GM23338 (cell line): ENCODE measurements around the gene SLC43A3. TPM values are rescaled to one million over a fixed set of nuclear protein-coding genes. Genes with fewer than 3 reads are reported as not detected.

Experiments
- ATAC-seq: fragments of 200-7000 bp; cut with Tn5 transposase; 3 replicates; pipeline ENCODE4 v1.9.1; 2020
- DNase-seq: peaks from one replicate; pipeline ENCODE4 v3.0.0-alpha.2; 2015; ENCODE audit warnings: low spot score
- H2AFZ ChIP-seq: fragments of 200-600 bp; sonication (generic); 2 replicates; pipeline ENCODE4 v1.8.0; 2016; ENCODE audit warnings: antibody characterized with exemption, mild to moderate bottlenecking, moderate library complexity
- H3F3A ChIP-seq: fragments of 200-600 bp; sonication (generic); replicated peaks from 2 replicates; pipeline ENCODE4 v1.8.0; 2017; ENCODE audit warnings: antibody characterized with exemption, mixed run types, low read depth
- H3K27ac ChIP-seq: fragments of 200-600 bp; sonication (generic); 2 replicates; pipeline ENCODE4 v1.6.1; 2016; ENCODE audit warnings: low read depth
- H3K27me3 ChIP-seq: fragments of 200-600 bp; sonication (generic); 2 replicates; pipeline ENCODE4 v1.8.0; 2016; ENCODE audit warnings: mild to moderate bottlenecking, mixed run types, moderate library complexity; ENCODE audit not compliant: insufficient read depth
- H3K36me3 ChIP-seq: fragments of 200-600 bp; sonication (generic); 2 replicates; pipeline ENCODE4 v1.8.0; 2016; ENCODE audit warnings: mild to moderate bottlenecking; ENCODE audit not compliant: insufficient read depth
- H3K4me1 ChIP-seq: fragments of 200-600 bp; sonication (generic); 2 replicates; pipeline ENCODE4 v1.8.0; 2016; ENCODE audit warnings: mild to moderate bottlenecking, moderate library complexity; ENCODE audit not compliant: insufficient read depth
- H3K4me2 ChIP-seq: fragments of 200-600 bp; sonication (generic); 2 replicates; pipeline ENCODE4 v1.7.1; 2017; ENCODE audit warnings: mixed run types
- H3K4me3 ChIP-seq: fragments of 200-600 bp; sonication (generic); 2 replicates; pipeline ENCODE4 v1.6.1; 2016; ENCODE audit warnings: mixed run types
- H3K79me2 ChIP-seq: fragments of 200-600 bp; sonication (generic); replicated peaks from 2 replicates; pipeline ENCODE4 v1.8.0; 2017; ENCODE audit warnings: mild to moderate bottlenecking; ENCODE audit not compliant: insufficient read depth
- H3K9me2 ChIP-seq: fragments of 200-600 bp; sonication (generic); 2 replicates; pipeline ENCODE4 v1.8.0; 2017; ENCODE audit not compliant: insufficient read depth
- H4K20me1 ChIP-seq: fragments of 200-600 bp; sonication (generic); replicated peaks from 2 replicates; pipeline ENCODE4 v1.8.0; 2017; ENCODE audit warnings: mild to moderate bottlenecking; ENCODE audit not compliant: insufficient read depth
- H3K27ac Mint-ChIP-seq: 2 replicates; pipeline ENCODE4 v1.8.0; 2020; ENCODE audit warnings: inconsistent platforms, mild to moderate bottlenecking, moderate library complexity, mixed read lengths
- H3K27me3 Mint-ChIP-seq: 3 replicates; pipeline ENCODE4 v1.8.0; 2022; ENCODE audit warnings: low read depth, mild to moderate bottlenecking, moderate library complexity, mixed read lengths, inconsistent platforms; ENCODE audit not compliant: insufficient read depth, poor library complexity
- H3K36me3 Mint-ChIP-seq: 3 replicates; pipeline ENCODE4 v1.8.0; 2021; ENCODE audit warnings: low read depth, mild to moderate bottlenecking, inconsistent platforms, moderate library complexity, mixed read lengths
- H3K4me1 Mint-ChIP-seq: 3 replicates; pipeline ENCODE4 v1.8.0; 2020; ENCODE audit warnings: mild to moderate bottlenecking, inconsistent platforms, mixed read lengths
- H3K4me3 Mint-ChIP-seq: 3 replicates; pipeline ENCODE4 v1.8.0; 2021; ENCODE audit warnings: moderate library complexity, mild to moderate bottlenecking, inconsistent platforms, mixed read lengths
- H3K9me3 Mint-ChIP-seq: 3 replicates; pipeline ENCODE4 v1.8.0; 2020; ENCODE audit warnings: moderate library complexity, mild to moderate bottlenecking, inconsistent platforms, mixed read lengths
- CREB1 ChIP-seq: fragments of 250-450 bp; sonication (Bioruptor Pico); IDR thresholded peaks from 2 replicates; pipeline ENCODE4 v1.5.0; 2020; ENCODE audit warnings: low read depth, mild to moderate bottlenecking, moderate library complexity
- EZH2 ChIP-seq: fragments of 200-600 bp; sonication (generic); IDR thresholded peaks from one replicate; pipeline ENCODE4 v1.8.0; 2017; ENCODE audit warnings: antibody characterized with exemption, mild to moderate bottlenecking, low read depth; ENCODE audit not compliant: unreplicated experiment
- EZH2phosphoT487 ChIP-seq: fragments of 200-600 bp; sonication (generic); IDR thresholded peaks from one replicate; pipeline ENCODE4 v1.8.1; 2018; ENCODE audit warnings: antibody characterized with exemption; ENCODE audit not compliant: unreplicated experiment
- JUNB ChIP-seq: IDR thresholded peaks from one replicate; pipeline ENCODE4 v1.6.1; 2016; ENCODE audit warnings: antibody characterized with exemption; ENCODE audit not compliant: unreplicated experiment
- NANOG ChIP-seq: IDR thresholded peaks from 2 replicates; pipeline ENCODE4 v1.6.1; 2016; ENCODE audit warnings: antibody characterized with exemption, borderline replicate concordance
- POLR2AphosphoS5 ChIP-seq: IDR thresholded peaks from 2 replicates; pipeline ENCODE4 v1.6.1; 2016; ENCODE audit warnings: antibody characterized with exemption, low read depth
- STAT1 ChIP-seq: IDR thresholded peaks from one replicate; pipeline ENCODE4 v1.6.1; 2016; ENCODE audit warnings: antibody characterized with exemption; ENCODE audit not compliant: unreplicated experiment
- ZNF114 ChIP-seq: fragments of 250-450 bp; sonication (Bioruptor Pico); IDR thresholded peaks from 2 replicates; pipeline ENCODE4 v1.5.0; 2020; ENCODE audit warnings: mild to moderate bottlenecking, moderate library complexity
- ZNF331 ChIP-seq: fragments of 250-450 bp; sonication (Bioruptor Pico); IDR thresholded peaks from 2 replicates; pipeline ENCODE4 v1.5.0; 2020; ENCODE audit warnings: low read depth, mild to moderate bottlenecking, moderate library complexity
- polyA plus RNA-seq: library from polyadenylated mRNA; unstranded; fragments of >200 nt; fragmentation: Nextera tagmentation; extraction: Ambion mirVana; gene quantifications from 2 replicates; pipeline ENCODE4 v1.2.1, GENCODE V29; 2016
- total RNA-seq: library from RNA; depleted of rRNA; stranded (reverse); fragments of >200 nt; shearing (Covaris generic); gene quantifications from 2 replicates; pipeline ENCODE4 v1.2.3, GENCODE V29; 2014
- TF ChIP-seq, protein P1 (sequence below): IDR thresholded peaks from one replicate; pipeline ENCODE4 v1.6.1; 2018; ENCODE audit warnings: antibody characterized with exemption; ENCODE audit not compliant: unreplicated experiment
- TF ChIP-seq, protein P2 (sequence below): fragments of 250-450 bp; sonication (Bioruptor Pico); IDR thresholded peaks from 2 replicates; pipeline ENCODE4 v1.5.0; 2020; ENCODE audit warnings: mild to moderate bottlenecking, moderate library complexity
- TF ChIP-seq, protein P3 (sequence below), 2 experiments: fragments of 200-600 bp in 1 of 2; sonication (generic) in 1 of 2; conservative IDR thresholded peaks; 2 replicates each; pipeline versions ENCODE4 v1.5.1 to v1.6.1; 2016 to 2017; ENCODE audit warnings: antibody characterized with exemption in 2 of 2, low read depth in 2 of 2, mild to moderate bottlenecking in 2 of 2, moderate library complexity in 1 of 2
- TF ChIP-seq, protein P4 (sequence below): IDR thresholded peaks from 2 replicates; pipeline ENCODE4 v1.6.1; 2016; ENCODE audit warnings: antibody characterized with exemption

Gene SLC43A3
- total and polyA plus RNA-seq, 2 experiments from 2014 or later, result 14.3 to 24.8 TPM

DNA sequence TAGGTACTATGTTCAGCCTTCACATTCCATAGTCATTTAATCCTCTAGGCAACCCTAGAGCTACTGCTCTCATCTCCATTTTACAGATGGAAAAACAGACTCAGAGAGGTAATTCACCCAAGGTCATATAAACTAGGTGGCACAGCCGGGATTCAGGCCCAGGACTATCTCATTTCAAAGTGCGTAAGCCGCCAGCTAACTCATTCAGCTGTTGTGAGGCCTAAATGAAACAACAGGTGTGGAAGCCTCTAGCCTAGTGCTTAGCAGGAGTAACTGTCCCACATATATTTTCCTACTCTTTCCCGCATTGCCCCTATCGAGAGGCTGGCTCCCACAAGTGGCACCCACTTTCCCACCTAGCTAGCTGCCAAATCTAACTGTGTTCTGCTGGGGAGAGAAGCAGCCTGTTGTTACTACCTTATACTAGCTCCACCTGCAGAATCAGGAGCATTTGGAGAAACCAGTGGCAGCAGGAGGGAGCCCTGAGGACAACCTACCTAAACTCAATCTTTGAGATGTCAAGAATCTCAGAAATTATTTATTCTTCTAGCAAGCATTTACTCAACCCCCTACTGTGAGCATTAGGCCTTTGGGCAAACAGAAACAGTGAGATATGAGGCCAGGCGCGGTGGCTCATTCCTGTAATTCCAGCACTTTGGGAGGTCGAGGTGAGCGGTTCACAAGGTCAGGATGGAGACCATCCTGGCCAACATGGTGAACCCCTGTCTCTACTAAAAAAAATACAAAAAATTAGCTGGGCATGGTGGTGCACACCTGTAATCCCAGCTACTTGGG, 66.8 kb downstream of the SLC43A3 start:
- Mint-ChIP-seq H3K27ac (no peak overlapping the region), H3K4me3 (no peak overlapping the region), H3K4me1 (peaks cover 10% of the 10 kb centered on the region), H3K27me3 (peaks cover 2% of the 10 kb centered on the region), H3K9me3 (no peaks in the 10 kb centered on the region), H3K36me3 (no peaks in the 10 kb centered on the region)
- no peak overlapping the region for H2AFZ ChIP-seq
- H4K20me1 ChIP-seq, result no peaks in the 10 kb centered on the region
- no peaks in the 10 kb centered on the region for H3K79me2 ChIP-seq
- TF ChIP-seq EZH2phosphoT487 (no peak), EZH2 (no peak), NANOG (no peak), CREB1 (CRISPR knock-in tag) (no peak), ZNF114 (CRISPR knock-in tag) (no peak), STAT1 (no peak), JUNB (no peak), ZNF331 (CRISPR knock-in tag) (no peak), POLR2AphosphoS5 (no peak)
- TF ChIP-seq, protein P1, sequence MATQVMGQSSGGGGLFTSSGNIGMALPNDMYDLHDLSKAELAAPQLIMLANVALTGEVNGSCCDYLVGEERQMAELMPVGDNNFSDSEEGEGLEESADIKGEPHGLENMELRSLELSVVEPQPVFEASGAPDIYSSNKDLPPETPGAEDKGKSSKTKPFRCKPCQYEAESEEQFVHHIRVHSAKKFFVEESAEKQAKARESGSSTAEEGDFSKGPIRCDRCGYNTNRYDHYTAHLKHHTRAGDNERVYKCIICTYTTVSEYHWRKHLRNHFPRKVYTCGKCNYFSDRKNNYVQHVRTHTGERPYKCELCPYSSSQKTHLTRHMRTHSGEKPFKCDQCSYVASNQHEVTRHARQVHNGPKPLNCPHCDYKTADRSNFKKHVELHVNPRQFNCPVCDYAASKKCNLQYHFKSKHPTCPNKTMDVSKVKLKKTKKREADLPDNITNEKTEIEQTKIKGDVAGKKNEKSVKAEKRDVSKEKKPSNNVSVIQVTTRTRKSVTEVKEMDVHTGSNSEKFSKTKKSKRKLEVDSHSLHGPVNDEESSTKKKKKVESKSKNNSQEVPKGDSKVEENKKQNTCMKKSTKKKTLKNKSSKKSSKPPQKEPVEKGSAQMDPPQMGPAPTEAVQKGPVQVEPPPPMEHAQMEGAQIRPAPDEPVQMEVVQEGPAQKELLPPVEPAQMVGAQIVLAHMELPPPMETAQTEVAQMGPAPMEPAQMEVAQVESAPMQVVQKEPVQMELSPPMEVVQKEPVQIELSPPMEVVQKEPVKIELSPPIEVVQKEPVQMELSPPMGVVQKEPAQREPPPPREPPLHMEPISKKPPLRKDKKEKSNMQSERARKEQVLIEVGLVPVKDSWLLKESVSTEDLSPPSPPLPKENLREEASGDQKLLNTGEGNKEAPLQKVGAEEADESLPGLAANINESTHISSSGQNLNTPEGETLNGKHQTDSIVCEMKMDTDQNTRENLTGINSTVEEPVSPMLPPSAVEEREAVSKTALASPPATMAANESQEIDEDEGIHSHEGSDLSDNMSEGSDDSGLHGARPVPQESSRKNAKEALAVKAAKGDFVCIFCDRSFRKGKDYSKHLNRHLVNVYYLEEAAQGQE, result no peak
- TF ChIP-seq, protein P2, sequence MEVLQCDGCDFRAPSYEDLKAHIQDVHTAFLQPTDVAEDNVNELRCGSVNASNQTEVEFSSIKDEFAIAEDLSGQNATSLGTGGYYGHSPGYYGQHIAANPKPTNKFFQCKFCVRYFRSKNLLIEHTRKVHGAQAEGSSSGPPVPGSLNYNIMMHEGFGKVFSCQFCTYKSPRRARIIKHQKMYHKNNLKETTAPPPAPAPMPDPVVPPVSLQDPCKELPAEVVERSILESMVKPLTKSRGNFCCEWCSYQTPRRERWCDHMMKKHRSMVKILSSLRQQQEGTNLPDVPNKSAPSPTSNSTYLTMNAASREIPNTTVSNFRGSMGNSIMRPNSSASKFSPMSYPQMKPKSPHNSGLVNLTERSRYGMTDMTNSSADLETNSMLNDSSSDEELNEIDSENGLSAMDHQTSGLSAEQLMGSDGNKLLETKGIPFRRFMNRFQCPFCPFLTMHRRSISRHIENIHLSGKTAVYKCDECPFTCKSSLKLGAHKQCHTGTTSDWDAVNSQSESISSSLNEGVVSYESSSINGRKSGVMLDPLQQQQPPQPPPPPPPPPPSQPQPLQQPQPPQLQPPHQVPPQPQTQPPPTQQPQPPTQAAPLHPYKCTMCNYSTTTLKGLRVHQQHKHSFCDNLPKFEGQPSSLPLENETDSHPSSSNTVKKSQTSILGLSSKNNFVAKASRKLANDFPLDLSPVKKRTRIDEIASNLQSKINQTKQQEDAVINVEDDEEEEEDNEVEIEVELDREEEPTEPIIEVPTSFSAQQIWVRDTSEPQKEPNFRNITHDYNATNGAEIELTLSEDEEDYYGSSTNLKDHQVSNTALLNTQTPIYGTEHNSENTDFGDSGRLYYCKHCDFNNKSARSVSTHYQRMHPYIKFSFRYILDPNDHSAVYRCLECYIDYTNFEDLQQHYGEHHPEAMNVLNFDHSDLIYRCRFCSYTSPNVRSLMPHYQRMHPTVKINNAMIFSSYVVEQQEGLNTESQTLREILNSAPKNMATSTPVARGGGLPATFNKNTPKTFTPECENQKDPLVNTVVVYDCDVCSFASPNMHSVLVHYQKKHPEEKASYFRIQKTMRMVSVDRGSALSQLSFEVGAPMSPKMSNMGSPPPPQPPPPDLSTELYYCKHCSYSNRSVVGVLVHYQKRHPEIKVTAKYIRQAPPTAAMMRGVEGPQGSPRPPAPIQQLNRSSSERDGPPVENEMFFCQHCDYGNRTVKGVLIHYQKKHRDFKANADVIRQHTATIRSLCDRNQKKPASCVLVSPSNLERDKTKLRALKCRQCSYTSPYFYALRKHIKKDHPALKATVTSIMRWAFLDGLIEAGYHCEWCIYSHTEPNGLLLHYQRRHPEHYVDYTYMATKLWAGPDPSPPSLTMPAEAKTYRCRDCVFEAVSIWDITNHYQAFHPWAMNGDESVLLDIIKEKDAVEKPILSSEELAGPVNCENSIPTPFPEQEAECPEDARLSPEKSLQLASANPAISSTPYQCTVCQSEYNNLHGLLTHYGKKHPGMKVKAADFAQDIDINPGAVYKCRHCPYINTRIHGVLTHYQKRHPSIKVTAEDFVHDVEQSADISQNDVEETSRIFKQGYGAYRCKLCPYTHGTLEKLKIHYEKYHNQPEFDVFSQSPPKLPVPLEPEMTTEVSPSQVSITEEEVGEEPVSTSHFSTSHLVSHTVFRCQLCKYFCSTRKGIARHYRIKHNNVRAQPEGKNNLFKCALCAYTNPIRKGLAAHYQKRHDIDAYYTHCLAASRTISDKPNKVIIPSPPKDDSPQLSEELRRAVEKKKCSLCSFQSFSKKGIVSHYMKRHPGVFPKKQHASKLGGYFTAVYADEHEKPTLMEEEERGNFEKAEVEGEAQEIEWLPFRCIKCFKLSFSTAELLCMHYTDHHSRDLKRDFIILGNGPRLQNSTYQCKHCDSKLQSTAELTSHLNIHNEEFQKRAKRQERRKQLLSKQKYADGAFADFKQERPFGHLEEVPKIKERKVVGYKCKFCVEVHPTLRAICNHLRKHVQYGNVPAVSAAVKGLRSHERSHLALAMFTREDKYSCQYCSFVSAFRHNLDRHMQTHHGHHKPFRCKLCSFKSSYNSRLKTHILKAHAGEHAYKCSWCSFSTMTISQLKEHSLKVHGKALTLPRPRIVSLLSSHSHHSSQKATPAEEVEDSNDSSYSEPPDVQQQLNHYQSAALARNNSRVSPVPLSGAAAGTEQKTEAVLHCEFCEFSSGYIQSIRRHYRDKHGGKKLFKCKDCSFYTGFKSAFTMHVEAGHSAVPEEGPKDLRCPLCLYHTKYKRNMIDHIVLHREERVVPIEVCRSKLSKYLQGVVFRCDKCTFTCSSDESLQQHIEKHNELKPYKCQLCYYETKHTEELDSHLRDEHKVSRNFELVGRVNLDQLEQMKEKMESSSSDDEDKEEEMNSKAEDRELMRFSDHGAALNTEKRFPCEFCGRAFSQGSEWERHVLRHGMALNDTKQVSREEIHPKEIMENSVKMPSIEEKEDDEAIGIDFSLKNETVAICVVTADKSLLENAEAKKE (CRISPR knock-in tag), result no peak
- TF ChIP-seq, protein P3, sequence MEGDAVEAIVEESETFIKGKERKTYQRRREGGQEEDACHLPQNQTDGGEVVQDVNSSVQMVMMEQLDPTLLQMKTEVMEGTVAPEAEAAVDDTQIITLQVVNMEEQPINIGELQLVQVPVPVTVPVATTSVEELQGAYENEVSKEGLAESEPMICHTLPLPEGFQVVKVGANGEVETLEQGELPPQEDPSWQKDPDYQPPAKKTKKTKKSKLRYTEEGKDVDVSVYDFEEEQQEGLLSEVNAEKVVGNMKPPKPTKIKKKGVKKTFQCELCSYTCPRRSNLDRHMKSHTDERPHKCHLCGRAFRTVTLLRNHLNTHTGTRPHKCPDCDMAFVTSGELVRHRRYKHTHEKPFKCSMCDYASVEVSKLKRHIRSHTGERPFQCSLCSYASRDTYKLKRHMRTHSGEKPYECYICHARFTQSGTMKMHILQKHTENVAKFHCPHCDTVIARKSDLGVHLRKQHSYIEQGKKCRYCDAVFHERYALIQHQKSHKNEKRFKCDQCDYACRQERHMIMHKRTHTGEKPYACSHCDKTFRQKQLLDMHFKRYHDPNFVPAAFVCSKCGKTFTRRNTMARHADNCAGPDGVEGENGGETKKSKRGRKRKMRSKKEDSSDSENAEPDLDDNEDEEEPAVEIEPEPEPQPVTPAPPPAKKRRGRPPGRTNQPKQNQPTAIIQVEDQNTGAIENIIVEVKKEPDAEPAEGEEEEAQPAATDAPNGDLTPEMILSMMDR (conservative IDR thresholded peaks at IDR 0.05; ENCODE audit: low read depth in 2 of 2), result no peak
- TF ChIP-seq, protein P4, sequence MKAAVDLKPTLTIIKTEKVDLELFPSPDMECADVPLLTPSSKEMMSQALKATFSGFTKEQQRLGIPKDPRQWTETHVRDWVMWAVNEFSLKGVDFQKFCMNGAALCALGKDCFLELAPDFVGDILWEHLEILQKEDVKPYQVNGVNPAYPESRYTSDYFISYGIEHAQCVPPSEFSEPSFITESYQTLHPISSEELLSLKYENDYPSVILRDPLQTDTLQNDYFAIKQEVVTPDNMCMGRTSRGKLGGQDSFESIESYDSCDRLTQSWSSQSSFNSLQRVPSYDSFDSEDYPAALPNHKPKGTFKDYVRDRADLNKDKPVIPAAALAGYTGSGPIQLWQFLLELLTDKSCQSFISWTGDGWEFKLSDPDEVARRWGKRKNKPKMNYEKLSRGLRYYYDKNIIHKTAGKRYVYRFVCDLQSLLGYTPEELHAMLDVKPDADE, result no peak
- no peaks in the 10 kb centered on the region for H3K36me3 ChIP-seq
- H3K4me3 ChIP-seq, result no peak overlapping the region
- no peak overlapping the region for H3K27ac ChIP-seq
- H3K4me2 ChIP-seq, result no peak overlapping the region
- no peaks in the 10 kb centered on the region for H3K27me3 ChIP-seq
- DNase-seq (no peak), ATAC-seq (no peak)
- peaks cover 4% of the 10 kb centered on the region for H3K4me1 ChIP-seq
- no peaks in the 10 kb centered on the region for H3F3A ChIP-seq
- H3K9me2 ChIP-seq, result no peaks in the 10 kb centered on the region
